Left ventricle myocardium inferior (tissue), 1 donor: ENCODE results near the gene B3GAT1. TPM values are rescaled to one million over a fixed set of nuclear protein-coding genes. Genes with fewer than 3 reads are reported as not detected.

Experiments
- DNase-seq: peaks from one replicate; pipeline ENCODE4 v3.0.0-alpha.2; 2020
- H3K27ac ChIP-seq: fragments of 200-600 bp; replicated peaks from 2 replicates; pipeline ENCODE4 v1.8.0; 2021
- H3K27me3 ChIP-seq: fragments of 200-600 bp; 2 replicates; pipeline ENCODE4 v1.8.0; 2021; ENCODE audit warnings: low read depth
- H3K36me3 ChIP-seq: fragments of 200-600 bp; 2 replicates; pipeline ENCODE4 v1.8.0; 2021
- H3K4me1 ChIP-seq: fragments of 200-600 bp; 2 replicates; pipeline ENCODE4 v1.8.0; 2021
- H3K4me3 ChIP-seq: fragments of 200-600 bp; 2 replicates; pipeline ENCODE4 v1.8.0; 2021; ENCODE audit warnings: mild to moderate bottlenecking, moderate library complexity
- H3K9me3 ChIP-seq: fragments of 200-600 bp; replicated peaks from 2 replicates; pipeline ENCODE4 v1.8.0; 2021
- CTCF ChIP-seq: fragments of 200-600 bp; IDR thresholded peaks from 2 replicates; pipeline ENCODE4 v1.8.0; 2021; ENCODE audit warnings: antibody characterized with exemption, mild to moderate bottlenecking, borderline replicate concordance
- intact Hi-C: fragments of 100-400 bp; cut with micrococcal nuclease; formaldehyde crosslinking; loops from one replicate; pipeline ENCODE4 v1.11.0; 2022
- total RNA-seq: library from RNA; stranded (reverse); fragmentation: NEBNext Ultra II Directional; extraction: Animal tissue kit (Norgen Biotek cat#: 25700); gene quantifications from one replicate; pipeline ENCODE4 v1.2.1, GENCODE V29; 2021
- donor health status: DM: no; HTN: yes; CAD: no; lungs with severe emphysema.

B3GAT1 gene
- total RNA-seq, 1 donor from 2014 or later = 0.08 TPM

GRCh38 chr11:134401825-134402809, 9.9 kb downstream of the B3GAT1 start:
- no peak for DNase-seq
- Histone ChIP-seq H3K4me1 (no peaks in the 10 kb centered on the region), H3K9me3 (peaks cover 4% of the 10 kb centered on the region), H3K27me3 (peaks cover 92% of the 10 kb centered on the region), H3K27ac (no peak overlapping the region), H3K36me3 (no peaks in the 10 kb centered on the region), H3K4me3 (no peak overlapping the region)
- no peak for TF ChIP-seq CTCF
- intact Hi-C loops = no loop called here

GRCh38 chr11:134399996-134400395, 12.0 kb downstream of the B3GAT1 start:
- Histone ChIP-seq H3K9me3 (peaks cover 4% of the 10 kb centered on the region), H3K27ac (no peak overlapping the region), H3K4me1 (no peaks in the 10 kb centered on the region), H3K4me3 (no peak overlapping the region), H3K36me3 (no peaks in the 10 kb centered on the region), H3K27me3 (peaks cover 91% of the 10 kb centered on the region)
- intact Hi-C loops = no loop called here
- no peak for DNase-seq
- no peak for TF ChIP-seq CTCF

GRCh38 chr11:134399293-134399654, 12.8 kb downstream of the B3GAT1 start:
- TF ChIP-seq CTCF = no peak
- Histone ChIP-seq H3K27me3 (peaks cover 90% of the 10 kb centered on the region), H3K9me3 (peaks cover 4% of the 10 kb centered on the region), H3K4me1 (no peaks in the 10 kb centered on the region), H3K36me3 (no peaks in the 10 kb centered on the region), H3K4me3 (no peak overlapping the region), H3K27ac (no peak overlapping the region)
- intact Hi-C loops = no loop called here
- DNase-seq = no peak

GRCh38 chr11:134398644-134399292, 13.3 kb downstream of the B3GAT1 start:
- Histone ChIP-seq H3K4me1 (no peaks in the 10 kb centered on the region), H3K27ac (no peak overlapping the region), H3K4me3 (no peak overlapping the region), H3K27me3 (peaks cover 93% of the 10 kb centered on the region), H3K9me3 (peaks cover 4% of the 10 kb centered on the region), H3K36me3 (no peaks in the 10 kb centered on the region)
- intact Hi-C loops = no loop called here
- TF ChIP-seq CTCF = no peak
- no peak for DNase-seq

- TF ChIP-seq CTCF = no peak
- H3K4me3 ChIP-seq = no peak overlapping the region
- peaks cover 95% of the 10 kb centered on the region for H3K27me3 ChIP-seq
- peaks cover 4% of the 10 kb centered on the region for H3K9me3 ChIP-seq
- no peaks in the 10 kb centered on the region for H3K4me1 ChIP-seq
- H3K27ac ChIP-seq = no peak overlapping the region
- intact Hi-C loops = no loop called here
- DNase-seq = no peak
- no peaks in the 10 kb centered on the region for H3K36me3 ChIP-seq
These were observed 14.0 kb downstream of the B3GAT1 start for GRCh38 chr11:134398079-134398444.
